CD4-positive, alpha-beta T cell treated with Interferon gamma for 1 hour (primary cell): ENCODE results near the gene SNAP91.
"Not testable (repeated sequence)": the region's sequence is repeated elsewhere in the genome, so short reads cannot be mapped to it uniquely, and the experiment has no call there.

Experiments
- DNase-seq: peaks from one replicate; pipeline ENCODE4 v3.0.0-alpha.2; 2020

SNAP91 gene, protein sequence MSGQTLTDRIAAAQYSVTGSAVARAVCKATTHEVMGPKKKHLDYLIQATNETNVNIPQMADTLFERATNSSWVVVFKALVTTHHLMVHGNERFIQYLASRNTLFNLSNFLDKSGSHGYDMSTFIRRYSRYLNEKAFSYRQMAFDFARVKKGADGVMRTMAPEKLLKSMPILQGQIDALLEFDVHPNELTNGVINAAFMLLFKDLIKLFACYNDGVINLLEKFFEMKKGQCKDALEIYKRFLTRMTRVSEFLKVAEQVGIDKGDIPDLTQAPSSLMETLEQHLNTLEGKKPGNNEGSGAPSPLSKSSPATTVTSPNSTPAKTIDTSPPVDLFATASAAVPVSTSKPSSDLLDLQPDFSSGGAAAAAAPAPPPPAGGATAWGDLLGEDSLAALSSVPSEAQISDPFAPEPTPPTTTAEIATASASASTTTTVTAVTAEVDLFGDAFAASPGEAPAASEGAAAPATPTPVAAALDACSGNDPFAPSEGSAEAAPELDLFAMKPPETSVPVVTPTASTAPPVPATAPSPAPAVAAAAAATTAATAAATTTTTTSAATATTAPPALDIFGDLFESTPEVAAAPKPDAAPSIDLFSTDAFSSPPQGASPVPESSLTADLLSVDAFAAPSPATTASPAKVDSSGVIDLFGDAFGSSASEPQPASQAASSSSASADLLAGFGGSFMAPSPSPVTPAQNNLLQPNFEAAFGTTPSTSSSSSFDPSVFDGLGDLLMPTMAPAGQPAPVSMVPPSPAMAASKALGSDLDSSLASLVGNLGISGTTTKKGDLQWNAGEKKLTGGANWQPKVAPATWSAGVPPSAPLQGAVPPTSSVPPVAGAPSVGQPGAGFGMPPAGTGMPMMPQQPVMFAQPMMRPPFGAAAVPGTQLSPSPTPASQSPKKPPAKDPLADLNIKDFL

GRCh38 chr6:83708970-83709747 lies at the start of gene SNAP91:
TSS of gene SNAP91 (minus strand) at chr6:83709101. CDS start at chr6:83707927, 1,174 bp downstream.
- DNase-seq: no peak

GRCh38 chr6:83758533-83758932 lies 49.6 kb upstream of the SNAP91 start:
- no peak for DNase-seq

DNA sequence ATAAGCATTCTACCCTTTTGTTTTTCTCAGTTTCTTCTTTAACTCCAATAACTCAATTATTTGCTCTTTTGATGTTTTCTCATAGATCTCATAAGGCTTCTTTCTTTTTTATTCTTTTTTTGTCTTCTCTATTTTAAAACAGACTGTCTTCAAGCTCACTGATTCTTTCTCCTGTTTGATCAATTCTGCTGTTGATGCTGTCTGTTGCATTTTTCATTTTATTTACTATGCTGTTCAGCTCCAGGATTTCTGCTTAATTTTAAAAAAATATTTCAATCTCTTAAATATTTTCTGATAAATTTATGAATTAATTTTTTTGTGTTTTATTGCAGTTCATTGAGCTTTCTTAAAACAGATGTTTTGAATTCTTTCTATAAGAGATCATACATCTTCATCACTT lies 48.1 kb upstream of the SNAP91 start:
- DNase-seq: no peak

- DNase-seq: no peak
Measured at GRCh38 chr6:83756565-83756964, 47.7 kb upstream of the SNAP91 start.

- not testable (repeated sequence) for DNase-seq
Measured at GRCh38 chr6:83752375-83752774, 43.5 kb upstream of the SNAP91 start.

DNA sequence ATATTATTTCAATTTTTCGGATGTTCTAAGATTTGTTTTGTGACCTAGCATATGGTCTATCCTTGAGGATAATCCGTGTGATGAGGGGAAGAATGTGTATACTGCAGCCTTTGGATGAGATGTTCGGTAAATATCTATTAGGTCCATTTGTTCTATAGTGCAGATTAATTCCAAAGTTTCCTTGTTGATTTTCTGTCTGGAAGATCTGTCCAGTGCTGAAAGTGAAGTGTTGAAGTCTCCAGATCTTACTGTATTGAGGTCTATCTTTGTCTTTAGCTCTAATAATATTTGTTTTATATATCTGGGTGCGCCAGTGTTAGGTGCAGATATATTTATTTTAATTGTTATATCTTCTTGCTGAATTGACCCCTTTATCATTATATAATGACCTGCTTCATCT lies 32.2 kb upstream of the SNAP91 start:
- DNase-seq: no peak

GRCh38 chr6:83735461-83735860 lies 26.6 kb upstream of the SNAP91 start:
- DNase-seq: no peak

GRCh38 chr6:83729871-83730270 lies 21.0 kb upstream of the SNAP91 start:
- DNase-seq: no peak

GRCh38 chr6:83722876-83723275 lies 14.0 kb upstream of the SNAP91 start:
- DNase-seq: no peak

- DNase-seq: no peak
Measured at GRCh38 chr6:83717809-83718208, 8.9 kb upstream of the SNAP91 start.

DNA sequence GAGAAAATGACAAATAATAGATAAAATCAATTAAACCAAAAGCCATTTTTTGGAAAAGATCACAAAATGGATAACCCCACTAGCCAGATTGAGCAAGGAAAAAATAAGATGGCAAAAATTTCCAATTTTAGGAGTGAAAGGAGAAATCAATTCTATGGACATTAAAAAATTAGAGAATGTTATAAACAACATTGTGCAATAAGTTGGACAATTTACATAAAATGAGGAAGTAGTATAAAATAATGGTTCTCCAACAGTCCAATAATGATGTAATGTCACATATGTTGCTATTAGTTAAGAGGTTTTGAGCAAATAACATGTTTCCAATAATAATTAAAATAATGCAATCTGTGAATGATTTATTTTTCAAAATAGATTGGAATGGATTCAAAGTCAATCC lies 3.1 kb upstream of the SNAP91 start:
- DNase-seq: no peak

GRCh38 chr6:83709748-83710050 lies 798 bp upstream of the SNAP91 start:
- no peak for DNase-seq

GRCh38 chr6:83708546-83708969 lies 343 bp downstream of the SNAP91 start:
- DNase-seq: no peak

- no peak for DNase-seq
Measured at GRCh38 chr6:83707829-83708545, 914 bp downstream of the SNAP91 start.

GRCh38 chr6:83702749-83703148 lies 6.2 kb downstream of the SNAP91 start:
- DNase-seq: no peak

GRCh38 chr6:83702077-83702476 lies 6.8 kb downstream of the SNAP91 start:
- DNase-seq: no peak

GRCh38 chr6:83696674-83697073 lies 12.2 kb downstream of the SNAP91 start:
- no peak for DNase-seq

DNA sequence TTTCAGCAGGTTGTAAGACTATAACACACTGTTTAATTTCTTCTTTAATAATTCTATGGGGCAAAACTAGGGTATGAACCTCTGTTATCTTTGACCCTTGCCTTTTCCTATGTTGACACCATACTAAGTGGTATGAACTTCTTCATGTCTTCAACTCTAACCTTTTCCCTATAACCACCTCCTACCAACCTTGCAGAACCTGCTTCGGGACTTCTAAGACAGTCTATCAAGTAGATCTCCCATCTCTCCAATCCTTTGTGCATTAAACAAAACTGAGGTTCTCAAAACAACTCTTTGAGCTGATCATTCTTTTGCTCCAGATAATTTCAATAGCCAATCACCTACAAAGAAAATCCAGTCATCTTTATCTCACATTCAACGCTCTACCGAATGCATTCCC lies 23.4 kb downstream of the SNAP91 start:
- DNase-seq: no peak

DNA sequence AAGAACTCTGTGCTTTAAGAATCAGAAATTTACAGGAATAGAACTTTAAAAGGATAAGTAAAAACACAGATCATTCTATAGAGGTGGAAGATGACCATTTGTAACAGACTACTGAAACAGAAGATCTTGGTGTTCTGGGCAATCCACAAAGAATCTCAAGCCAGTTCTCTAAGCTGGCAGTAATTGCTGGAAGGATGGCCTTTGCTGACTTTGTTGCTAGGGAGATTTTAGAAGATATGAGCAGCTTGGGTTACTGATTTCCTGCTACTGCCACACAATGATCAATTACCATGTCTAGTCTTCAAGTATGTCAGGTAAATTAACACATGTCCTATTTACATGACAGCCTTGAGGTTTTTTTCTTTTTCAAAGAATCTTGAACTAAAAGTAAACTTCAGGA lies 31.1 kb downstream of the SNAP91 start:
- DNase-seq: no peak

DNA sequence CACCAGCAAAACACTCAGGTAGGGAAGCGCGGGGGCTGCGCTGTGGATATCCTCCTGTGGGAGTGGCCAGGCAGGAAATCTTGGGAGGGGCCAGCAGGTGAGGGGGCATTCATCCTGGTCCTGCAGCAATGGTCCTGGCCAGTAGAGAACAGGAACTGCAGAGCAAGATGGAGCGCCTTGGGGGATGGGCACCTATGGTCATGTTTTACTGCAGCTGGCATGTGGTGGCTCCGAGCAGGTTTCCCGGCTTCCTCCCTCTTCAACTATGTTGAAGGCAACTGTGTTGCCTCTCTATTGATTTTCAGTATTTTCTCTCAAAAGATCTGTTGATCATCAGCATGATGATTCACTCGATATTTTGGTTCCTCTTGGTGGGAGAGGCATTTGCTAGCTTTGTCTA lies 70.9 kb downstream of the SNAP91 start:
- DNase-seq: no peak

DNA sequence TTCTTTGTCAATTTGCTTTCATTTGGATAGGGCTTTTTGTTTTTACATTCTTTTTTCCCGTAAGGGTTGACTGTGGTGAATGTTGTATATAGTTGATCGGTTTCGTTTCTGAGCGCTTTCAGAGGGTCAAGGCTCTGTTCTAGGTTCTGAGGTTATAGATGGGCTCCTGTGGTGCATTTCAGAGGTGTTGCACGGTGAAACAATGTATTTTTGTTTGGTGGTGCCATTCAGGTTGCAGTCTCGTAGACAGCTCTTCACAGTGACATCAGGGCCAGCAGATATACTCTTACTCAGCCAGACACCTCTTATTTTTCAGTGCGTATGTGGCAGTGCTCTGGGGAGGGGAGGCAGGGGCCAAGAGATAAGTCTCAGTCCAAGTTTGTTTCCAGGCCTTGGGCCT lies 72.1 kb downstream of the SNAP91 start:
- no peak for DNase-seq

DNA sequence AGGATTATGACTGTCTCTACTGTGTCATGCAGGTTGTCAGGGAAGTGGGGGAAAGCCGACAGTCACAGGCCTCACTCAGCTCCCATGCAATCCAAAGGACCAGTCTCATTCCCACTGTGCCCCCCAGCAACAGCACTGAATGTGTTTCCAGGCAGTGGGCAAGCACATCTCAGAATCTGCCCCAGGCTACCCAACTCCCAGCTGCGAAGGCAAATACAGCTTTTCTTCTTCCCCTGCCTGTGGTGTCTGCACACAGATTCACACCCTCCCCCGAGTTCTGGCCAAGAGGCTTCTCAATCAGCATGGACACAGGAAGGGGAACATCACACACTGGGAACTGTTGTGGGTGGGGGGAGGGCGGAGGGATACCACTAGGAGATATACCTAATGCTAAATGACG lies 75.3 kb downstream of the SNAP91 start:
- DNase-seq: no peak

GRCh38 chr6:83633149-83633548 lies 75.8 kb downstream of the SNAP91 start:
- DNase-seq: no peak
